NT2/D1 (cell line): ENCODE data around the gene GLYR1.

Experiments used
- SUZ12 ChIP-seq: IDR thresholded peaks from 2 replicates; pipeline ENCODE4 v1.6.1; 2011; ENCODE audit not compliant: insufficient read length, insufficient read depth; ENCODE audit errors: extremely low read depth
- ZNF274 ChIP-seq: IDR thresholded peaks from 2 replicates; pipeline ENCODE4 v1.6.1; 2011; ENCODE audit warnings: mild to moderate bottlenecking, low read depth, low read length

- TF ChIP-seq ZNF274 (no peak), SUZ12 (no peak)
Measured at GRCh38 chr16:4852221-4852872, 5.3 kb upstream of the GLYR1 start.
